GM18517 (cell line): Measurements from ENCODE around the gene TC2N.
"Not testable (repeated sequence)": the region's sequence is repeated elsewhere in the genome, so short reads cannot be mapped to it uniquely, and the experiment has no call there.

Experiments
- ATAC-seq: cut with Tn5 transposase; IDR thresholded peaks from one replicate; pipeline ENCODE4 v1.9.1; 2021; ENCODE audit warnings: mild to moderate bottlenecking, moderate library complexity; ENCODE audit not compliant: unreplicated experiment

The TC2N gene

GRCh38 chr14:91889477-91890211, 22.3 kb upstream of the TC2N start:
- ATAC-seq, result no peak

GRCh38 chr14:91888641-91889476, 21.5 kb upstream of the TC2N start:
- no peak for ATAC-seq

DNA sequence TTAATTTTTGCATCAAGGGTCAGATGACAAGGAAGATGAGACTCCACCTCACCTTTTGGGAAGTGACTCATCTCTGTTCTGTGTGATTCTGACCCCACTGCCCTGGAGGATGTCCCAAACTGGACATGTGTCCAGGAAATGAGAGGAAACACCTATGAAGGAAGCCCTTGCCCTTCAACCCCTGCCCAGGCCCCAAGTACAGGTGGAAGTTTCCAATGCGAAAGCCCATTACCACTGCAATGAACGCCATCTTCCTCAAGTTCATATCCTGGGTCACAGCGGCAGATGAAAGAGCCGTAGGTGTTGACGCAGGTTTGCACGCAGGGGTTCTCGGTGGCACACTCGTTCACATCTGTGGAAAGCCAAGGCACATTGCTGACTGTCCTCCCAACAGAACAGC, 19.6 kb upstream of the TC2N start:
- no peak for ATAC-seq

GRCh38 chr14:91885839-91886238, 18.5 kb upstream of the TC2N start:
- no peak for ATAC-seq

DNA sequence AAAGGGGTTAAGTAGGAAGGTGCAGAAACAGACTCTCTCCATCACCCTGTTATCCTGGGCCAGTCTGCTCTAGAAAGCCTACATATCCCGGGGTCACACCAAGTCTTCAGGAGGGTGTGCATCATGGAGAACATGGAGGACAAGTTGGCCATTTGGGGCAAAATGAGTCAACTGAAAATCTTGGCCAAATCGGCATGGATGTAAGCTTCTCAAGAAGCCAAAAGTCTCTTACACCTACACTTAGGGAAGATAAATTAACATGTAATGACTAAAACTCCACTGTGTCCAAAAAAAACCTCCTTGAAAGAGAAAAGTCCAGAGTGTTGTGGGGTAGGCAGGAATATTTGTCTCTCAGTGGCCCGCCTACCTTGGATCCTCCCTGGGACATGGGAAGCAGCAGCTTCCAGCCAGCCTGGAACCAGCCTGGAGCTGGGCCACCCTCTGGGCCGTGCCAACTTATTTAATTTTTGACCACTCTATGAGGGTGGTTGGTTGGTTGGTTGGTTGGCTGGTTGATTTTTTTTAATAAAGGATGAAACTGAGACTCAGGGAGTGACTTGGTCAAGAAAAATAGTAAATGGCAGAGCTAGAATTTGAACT, 17.9 kb upstream of the TC2N start:
- ATAC-seq, result no peak

- no peak for ATAC-seq
These were observed 17.3 kb upstream of the TC2N start for GRCh38 chr14:91884664-91885063.

- ATAC-seq, result no peak
These were observed 16.4 kb upstream of the TC2N start for GRCh38 chr14:91883753-91884152.

DNA sequence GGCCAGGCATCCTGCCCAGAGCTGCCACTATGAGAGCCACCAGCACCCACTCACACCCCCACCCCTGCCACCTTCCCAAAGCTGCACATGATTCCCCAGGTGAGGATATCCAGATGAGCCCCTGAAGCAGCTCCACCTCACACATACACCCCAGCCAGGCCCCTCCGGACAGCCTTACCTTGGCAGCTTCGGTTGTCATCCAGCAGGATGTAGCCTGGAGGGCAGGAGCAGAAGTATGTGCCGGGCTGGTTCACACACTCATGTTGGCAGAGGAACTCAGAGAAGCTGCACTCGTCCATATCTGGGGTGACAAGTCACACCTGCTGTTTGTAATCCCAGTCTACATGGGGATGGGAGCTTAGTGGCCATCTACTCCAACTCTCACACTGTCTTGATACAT, 15.4 kb upstream of the TC2N start:
- no peak for ATAC-seq

DNA sequence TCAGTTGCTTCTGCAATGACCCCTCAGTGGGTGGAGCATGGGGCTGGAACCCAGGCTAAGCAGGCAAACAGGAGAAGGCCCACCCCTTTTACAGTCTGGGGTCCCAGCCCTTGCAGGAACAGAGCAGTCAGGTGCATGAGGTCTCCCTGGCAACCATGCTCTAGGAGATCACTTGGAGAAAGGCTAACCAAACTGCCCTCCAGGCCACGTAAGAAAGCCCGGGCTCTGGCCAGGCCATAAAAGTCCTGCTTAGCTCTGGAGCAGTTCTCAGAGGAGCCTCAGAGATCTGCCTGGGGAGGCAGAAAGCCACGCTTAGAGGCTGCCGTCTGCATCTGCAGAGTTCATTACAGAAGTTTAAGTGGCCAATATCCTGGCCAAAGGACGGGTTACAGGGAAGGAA, 15.0 kb upstream of the TC2N start:
- ATAC-seq, result no peak

DNA sequence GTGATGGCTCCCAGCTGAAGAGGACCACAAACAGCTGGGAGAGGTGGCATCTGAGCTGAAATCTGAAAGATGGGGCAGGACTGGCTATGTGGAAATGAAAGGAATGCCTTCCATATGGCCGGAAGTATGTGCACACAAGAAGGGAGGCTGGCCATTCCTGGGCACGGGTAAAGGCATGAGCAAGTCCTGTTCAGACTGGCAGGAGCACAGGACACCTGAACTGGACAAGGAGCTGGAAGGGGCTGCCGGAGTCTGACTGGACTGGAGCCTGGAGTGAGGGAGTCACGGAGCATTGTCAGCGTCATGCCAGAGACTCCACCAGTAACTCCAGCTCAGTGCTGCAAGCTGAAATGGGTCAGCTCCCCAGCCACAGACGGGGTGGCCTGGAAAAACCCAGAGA, 11.9 kb upstream of the TC2N start:
- no peak for ATAC-seq

DNA sequence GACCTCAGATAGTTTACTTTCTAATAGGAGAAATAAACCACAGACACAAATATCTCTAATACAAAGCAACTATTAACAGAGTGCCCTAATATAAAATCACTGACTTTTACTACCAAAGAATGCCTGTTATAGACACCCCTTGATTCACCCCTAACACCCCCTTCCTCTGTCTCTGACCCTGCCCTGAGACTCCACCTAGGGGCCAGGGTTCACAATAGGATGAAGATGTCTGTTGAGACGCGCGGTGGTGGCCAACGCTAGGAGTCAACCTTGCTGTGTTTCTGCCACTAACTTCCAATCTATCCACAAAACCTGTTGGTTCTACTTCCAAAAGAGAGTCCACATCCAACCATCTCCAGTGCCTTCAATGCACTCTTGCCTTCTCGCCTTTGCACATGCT, 10.9 kb upstream of the TC2N start:
- ATAC-seq, result no peak

DNA sequence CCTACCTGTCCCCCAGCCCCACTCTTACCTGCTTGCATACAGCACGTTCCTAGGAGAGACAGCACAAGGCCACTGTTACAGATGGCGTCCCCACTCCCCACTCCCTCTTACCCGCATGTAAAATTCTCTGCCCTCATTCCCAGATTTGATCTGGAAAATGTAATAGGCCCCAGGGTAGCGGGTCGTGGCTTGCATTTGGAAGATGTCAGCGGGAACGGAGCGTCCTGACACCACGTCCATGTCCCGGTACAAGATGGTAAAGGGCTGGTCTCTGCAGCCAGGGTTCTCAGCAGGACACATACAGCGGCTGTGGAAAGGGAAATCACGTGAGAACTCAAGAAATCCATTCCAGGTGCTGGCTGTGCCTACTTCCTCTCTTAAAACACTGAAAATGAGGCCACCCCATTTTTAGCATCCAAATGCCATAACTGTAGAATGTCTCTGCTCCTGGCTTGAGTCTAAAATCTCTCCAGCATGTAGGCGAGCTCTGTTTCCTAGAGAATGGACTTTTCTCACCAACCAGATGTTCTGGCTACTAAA, 10.1 kb upstream of the TC2N start:
- ATAC-seq, result no peak

- ATAC-seq, result no peak
These were observed 9.2 kb upstream of the TC2N start for GRCh38 chr14:91876492-91876891.

GRCh38 chr14:91875525-91876286, 8.4 kb upstream of the TC2N start:
- ATAC-seq, result no peak

GRCh38 chr14:91873471-91874415, 6.4 kb upstream of the TC2N start:
- peak; percentile 82 for ATAC-seq

DNA sequence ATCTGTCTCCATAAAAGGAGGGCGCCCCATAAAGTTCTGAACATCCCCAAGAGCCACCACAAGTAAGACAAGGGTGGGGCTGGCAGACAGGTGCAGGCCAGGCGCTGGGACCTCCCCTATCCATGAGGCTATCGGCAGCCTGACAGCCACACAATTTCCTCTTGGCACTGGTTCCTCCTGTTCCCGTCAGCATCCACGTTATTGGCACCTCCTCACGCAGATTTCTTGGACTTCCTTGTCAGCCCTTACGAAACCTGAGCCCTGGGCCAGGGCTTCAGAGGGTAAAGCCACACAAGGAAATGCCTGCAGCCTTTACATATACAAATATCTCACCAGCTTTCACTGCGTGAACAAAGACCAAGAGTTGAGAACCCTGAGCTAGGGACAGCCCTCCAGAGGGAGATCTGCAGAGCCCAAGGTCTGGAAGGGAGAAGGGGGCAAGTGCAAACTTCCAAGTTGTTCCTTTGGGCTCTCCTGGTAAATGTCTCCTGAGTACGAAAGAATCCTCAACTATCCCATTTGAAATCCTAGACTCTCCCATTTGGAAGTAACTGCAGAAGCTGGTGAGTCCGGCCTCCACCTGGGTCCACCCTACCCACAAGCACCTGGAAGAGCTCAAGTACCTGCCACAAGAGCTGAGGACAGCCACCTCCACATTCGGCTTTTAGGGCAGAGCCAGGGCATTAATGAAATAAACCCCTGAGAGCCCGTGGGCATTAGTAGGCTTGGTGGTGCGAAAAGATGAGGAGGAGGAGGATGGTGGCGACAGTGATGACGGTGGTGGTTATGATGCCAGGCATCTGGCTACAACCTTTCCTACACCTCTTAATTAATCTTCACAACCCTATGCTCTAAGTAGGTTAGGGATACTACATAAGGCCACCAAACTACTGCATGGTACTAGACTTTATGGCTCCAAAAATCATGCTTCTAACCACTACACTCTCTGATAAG, 5.5 kb upstream of the TC2N start:
- ATAC-seq, result peak; percentile 14

DNA sequence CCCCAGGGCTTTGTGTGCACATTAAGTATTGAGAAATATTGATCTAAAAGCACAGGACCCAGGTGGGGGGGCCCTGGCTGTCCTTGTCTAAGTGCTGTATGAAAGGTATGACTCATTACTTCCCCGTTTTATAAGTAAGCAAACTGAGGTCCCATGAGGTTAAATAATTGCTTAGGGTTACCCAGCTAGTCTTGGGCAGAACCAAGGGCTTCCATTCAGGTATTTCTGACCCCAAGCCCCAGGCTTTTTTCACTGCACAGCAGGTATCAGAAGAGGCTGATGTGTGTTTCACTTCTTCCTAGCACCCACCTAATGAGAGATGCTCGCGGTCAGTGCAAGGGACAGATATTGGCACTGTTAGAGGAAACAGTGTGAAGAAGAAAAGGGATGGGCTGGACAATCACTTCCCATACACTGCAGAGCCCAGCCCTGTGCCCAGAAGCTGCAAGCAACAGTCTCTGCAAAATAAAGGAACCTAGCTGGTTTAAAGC, 4.7 kb upstream of the TC2N start:
- ATAC-seq, result peak; percentile 56

DNA sequence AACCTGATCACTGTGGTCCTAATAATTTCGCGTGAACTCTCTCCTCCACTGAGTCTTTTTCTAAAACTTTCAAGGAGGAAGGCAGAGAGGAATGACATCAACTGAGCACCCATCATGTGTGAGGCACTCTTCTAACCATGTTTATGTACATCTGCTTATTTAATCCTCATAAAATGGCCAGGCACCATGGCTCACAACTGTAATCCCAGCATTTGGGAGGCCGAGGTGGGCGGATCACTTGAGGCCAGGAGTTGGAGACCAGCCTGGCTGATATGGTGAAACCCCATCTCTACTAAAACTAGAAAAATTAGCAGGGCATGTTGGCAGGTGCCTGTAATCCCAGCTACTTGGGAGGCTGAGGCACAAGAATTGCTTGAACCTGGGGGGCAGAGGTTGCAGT, 4.1 kb upstream of the TC2N start:
- ATAC-seq, result not testable (repeated sequence)

DNA sequence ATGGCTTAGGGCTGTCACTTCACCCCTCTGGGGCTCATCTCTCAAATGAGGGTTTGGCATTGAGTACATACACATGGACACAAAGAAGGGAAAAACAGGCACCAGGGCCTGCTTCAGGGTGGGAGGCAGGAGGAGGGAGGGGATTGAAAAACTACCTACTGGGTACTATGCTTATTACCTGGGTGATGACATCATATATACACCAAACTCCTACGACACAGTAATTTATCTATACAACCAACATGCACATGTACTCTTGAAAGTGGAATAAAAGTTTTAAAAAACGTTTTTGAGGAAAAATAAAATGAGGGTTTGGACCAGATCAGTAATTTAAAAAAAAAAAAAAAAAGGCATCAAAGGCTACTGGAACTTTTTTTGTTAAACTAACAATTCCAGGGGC, 3.6 kb upstream of the TC2N start:
- no peak for ATAC-seq
